ENCODE data around the gene RDH8.

Gene RDH8

GRCh38 chr19:10026744-10027143 is 13.5 kb downstream of the RDH8 start:
- TF ChIP-seq CTCF (IDR thresholded peaks at IDR 0.05; ENCODE audit: control insufficient read depth, insufficient read depth, low read depth, low read length, missing control alignments), result no peak
- no peak for DNase-seq (ENCODE audit: low read depth)
- no peak overlapping the region for H3K4me3 ChIP-seq (ENCODE audit: control insufficient read depth, low read depth, low read length)

GRCh38 chr19:10027158-10027997 is 14.1 kb downstream of the RDH8 start:
- TF ChIP-seq CTCF (IDR thresholded peaks at IDR 0.05; ENCODE audit: control insufficient read depth, insufficient read depth, low read depth, low read length, missing control alignments), result peak; percentile 96
- no peak overlapping the region for H3K4me3 ChIP-seq (ENCODE audit: control insufficient read depth, low read depth, low read length)
- DNase-seq (ENCODE audit: low read depth), result peak; percentile 72

GRCh38 chr19:10033614-10034013 is 20.3 kb downstream of the RDH8 start:
- TF ChIP-seq CTCF (IDR thresholded peaks at IDR 0.05; ENCODE audit: control insufficient read depth, insufficient read depth, low read depth, low read length, missing control alignments), result no peak
- no peak for DNase-seq (ENCODE audit: low read depth)
- H3K4me3 ChIP-seq (ENCODE audit: control insufficient read depth, low read depth, low read length), result no peak overlapping the region

GRCh38 chr19:10036601-10037071 is 23.4 kb downstream of the RDH8 start:
- DNase-seq (ENCODE audit: low read depth), result no peak
- H3K4me3 ChIP-seq (ENCODE audit: control insufficient read depth, low read depth, low read length), result no peak overlapping the region
- TF ChIP-seq CTCF (IDR thresholded peaks at IDR 0.05; ENCODE audit: control insufficient read depth, insufficient read depth, low read depth, low read length, missing control alignments), result no peak

- TF ChIP-seq CTCF (IDR thresholded peaks at IDR 0.05; ENCODE audit: control insufficient read depth, insufficient read depth, low read depth, low read length, missing control alignments), result no peak
- no peak for DNase-seq (ENCODE audit: low read depth)
- H3K4me3 ChIP-seq (ENCODE audit: control insufficient read depth, low read depth, low read length), result no peak overlapping the region
Measured at GRCh38 chr19:10037367-10037766, 24.1 kb downstream of the RDH8 start.

GRCh38 chr19:10037809-10038208 is 24.5 kb downstream of the RDH8 start:
- DNase-seq (ENCODE audit: low read depth), result no peak
- no peak overlapping the region for H3K4me3 ChIP-seq (ENCODE audit: control insufficient read depth, low read depth, low read length)
- TF ChIP-seq CTCF (IDR thresholded peaks at IDR 0.05; ENCODE audit: control insufficient read depth, insufficient read depth, low read depth, low read length, missing control alignments), result no peak

Data from AG09309 (cell line).